AG08396 (cell line): ENCODE measurements around the gene TMEM191C.
"Not testable (repeated sequence)": the region's sequence is repeated elsewhere in the genome, so short reads cannot be mapped to it uniquely, and the experiment has no call there.

Experiments
- DNase-seq: peaks from one replicate; pipeline ENCODE4 v3.0.0; 2012; ENCODE audit warnings: low spot score, mixed read lengths

Gene TMEM191C

DNA sequence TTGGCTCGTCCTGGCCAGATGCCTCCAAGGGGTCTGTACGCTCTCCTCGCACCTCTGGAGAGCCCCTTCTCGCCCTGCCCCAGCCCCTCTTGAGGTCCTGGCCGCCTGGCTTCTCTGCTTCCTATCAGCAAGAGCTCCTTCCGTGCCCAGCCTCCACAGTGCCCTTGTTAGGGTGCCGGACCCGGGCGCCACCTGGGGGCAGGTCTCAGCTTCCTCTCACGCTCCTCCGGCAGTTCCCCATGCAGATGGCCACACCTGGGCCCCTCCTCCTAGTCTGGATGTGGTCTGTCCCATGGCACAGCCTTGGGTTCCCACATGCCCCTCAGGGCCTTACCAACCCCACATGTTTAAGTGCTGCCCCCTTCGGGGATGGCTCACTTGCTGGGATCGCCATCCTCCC, 6.5 kb downstream of the TMEM191C start:
- not testable (repeated sequence) for DNase-seq

GRCh38 chr22:21484039-21484438, 16.9 kb downstream of the TMEM191C start:
- not testable (repeated sequence) for DNase-seq

GRCh38 chr22:21487723-21488122, 20.5 kb downstream of the TMEM191C start:
- DNase-seq = not testable (repeated sequence)

- not testable (repeated sequence) for DNase-seq
Observed at GRCh38 chr22:21489149-21489680, 22.0 kb downstream of the TMEM191C start.

DNA sequence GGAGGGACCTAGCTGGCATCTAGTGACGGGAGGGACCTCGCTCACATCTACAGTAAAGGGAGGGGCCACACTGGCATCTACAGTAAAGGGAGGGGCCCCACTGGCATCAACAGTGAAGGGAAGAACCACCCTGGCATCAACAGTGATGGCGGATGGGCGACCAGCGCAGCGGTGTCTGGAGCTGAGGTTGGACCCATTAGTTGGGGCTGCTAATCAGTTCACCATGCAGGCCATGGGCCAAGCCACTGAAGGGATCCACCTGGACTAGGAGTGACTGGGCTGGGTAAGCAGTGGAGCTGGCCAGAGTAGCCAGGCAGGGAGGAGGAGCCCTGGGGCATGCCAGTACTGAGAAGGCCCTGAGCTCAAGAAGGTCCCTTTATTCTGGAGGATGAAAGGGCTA, 23.4 kb downstream of the TMEM191C start:
- not testable (repeated sequence) for DNase-seq

GRCh38 chr22:21492271-21492670, 25.1 kb downstream of the TMEM191C start:
- not testable (repeated sequence) for DNase-seq

DNA sequence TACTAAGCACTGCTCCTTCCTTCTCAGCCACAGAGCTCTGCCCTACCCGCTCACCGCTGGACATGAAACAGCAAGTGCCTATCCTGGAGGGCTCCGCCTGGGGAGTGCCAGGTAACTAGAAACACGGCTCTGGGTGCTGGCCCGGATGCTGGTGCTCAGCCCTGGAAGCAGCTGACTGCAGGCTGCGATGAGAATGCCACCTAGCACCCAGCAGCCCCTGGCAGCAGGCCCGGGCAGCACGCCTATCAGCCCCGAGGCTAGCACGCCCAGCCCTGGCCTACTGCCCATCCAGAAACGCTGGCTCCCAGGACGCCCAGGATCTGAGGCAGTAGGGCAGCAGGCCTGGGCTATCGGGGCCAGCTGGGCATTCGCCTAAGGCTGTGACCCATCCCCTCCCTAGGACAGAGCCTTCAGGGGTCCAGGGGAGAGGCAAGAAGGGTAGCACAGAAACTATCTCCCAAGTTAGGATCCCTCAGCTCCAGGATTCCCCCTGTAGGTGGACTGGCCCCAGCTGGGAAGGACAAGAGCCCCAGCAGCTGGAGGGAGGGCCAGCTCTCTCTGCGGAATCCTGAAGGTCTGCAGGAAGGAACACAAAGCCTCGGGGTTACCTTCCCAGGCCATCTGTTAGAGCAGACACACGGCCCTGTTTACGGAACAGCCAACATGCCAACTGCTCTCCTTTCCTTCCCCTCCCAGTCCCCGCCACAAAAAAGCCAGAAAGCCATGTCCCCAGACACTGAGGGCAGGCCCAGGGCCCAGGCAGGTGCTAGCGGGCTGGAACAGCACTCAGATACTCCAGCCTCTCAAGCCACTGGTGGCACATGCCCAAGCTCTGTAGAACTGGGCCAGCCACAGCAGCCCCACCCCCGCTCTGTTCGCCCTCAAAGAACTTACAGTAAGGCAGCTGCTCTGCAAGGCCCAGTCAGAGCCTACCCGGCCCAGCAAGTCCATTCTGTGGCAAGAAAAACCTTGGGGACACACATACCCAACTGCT, 26.9 kb downstream of the TMEM191C start:
- DNase-seq = not testable (repeated sequence)

DNA sequence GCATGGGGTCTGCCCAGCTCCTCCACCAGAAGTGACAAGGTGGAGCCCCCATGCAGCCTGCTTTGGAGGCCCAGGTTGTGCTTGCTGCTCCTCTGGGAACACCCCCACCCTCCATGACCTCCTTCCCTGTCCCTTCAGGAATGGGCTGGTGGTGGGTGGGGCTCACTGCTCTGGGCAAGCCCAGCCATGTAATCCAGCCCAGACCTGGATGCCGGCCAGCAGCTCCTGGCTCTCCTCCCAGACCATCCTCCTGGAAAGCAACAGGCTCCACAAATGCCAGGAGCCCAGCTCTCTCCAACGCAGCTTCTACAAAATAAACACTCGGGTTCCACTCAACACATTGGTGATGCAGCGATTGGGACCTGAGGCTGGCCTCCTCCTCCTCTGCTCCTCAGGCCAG, 30.8 kb downstream of the TMEM191C start:
- not testable (repeated sequence) for DNase-seq

- DNase-seq = not testable (repeated sequence)
Observed at GRCh38 chr22:21498489-21498888, 31.3 kb downstream of the TMEM191C start.

- DNase-seq = not testable (repeated sequence)
Observed at GRCh38 chr22:21499623-21500506, 32.7 kb downstream of the TMEM191C start.

GRCh38 chr22:21510397-21510796, 43.2 kb downstream of the TMEM191C start:
- DNase-seq = not testable (repeated sequence)

DNA sequence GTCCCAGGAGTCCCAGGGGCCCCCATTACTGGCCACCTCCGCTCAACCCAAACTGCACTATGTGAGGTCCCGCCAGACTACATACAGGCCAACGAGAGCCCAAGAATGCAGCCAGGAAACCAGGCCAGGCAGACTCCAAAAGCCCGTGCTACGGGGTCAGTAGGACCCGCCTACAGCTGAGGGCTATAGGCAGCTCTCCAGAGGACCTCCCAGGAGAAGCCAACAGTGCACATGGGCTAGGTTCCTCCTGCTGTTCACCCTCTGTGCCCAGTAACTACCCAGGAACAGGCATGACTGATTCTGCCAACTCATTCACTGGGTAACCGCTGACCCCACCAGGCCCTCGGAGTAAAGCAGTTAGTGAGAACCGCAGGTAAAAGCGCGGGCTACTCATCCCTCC, 44.8 kb downstream of the TMEM191C start:
- DNase-seq = not testable (repeated sequence)

- not testable (repeated sequence) for DNase-seq
Observed at GRCh38 chr22:21514117-21514516, 46.9 kb downstream of the TMEM191C start.

DNA sequence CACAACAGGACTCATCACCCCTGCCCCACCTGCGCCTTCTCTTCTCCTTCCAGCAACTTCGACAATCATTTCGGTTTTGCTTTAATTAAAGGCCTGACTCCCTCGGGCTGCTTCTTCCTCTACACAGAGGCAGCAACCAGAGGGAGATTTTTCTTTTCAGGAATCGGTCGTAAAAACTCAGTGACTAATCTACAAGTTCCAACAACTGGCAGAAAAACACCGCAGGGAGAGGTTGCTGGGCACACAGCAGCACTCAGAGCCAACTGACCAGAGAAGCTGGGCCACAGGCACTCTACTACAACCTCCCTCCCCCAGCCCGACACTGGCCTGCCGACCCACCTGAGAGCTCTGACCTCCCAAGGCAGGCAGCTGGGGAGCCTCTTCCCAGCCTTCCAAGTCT, 48.0 kb downstream of the TMEM191C start:
- DNase-seq = not testable (repeated sequence)

DNA sequence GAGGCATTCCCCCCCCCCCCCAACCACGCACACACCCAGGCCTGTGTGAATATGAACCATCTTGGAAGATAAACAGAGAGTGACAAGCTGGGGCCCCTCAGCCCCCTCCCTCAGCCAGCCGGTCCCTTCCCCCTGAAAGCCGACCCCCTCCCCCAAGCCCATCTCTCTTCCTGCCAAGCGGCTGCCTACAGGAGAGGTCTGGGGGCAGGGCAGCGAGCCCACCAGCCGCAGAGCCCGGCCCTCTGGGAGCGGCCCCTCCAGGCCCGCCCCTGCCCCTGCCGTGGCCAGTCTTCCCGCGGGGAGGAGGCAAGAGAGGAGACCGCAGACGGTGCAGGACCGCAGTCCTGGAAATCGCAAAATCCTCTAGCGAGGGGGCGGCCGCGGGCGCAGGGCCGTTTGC, 49.3 kb downstream of the TMEM191C start:
- DNase-seq = not testable (repeated sequence)

DNA sequence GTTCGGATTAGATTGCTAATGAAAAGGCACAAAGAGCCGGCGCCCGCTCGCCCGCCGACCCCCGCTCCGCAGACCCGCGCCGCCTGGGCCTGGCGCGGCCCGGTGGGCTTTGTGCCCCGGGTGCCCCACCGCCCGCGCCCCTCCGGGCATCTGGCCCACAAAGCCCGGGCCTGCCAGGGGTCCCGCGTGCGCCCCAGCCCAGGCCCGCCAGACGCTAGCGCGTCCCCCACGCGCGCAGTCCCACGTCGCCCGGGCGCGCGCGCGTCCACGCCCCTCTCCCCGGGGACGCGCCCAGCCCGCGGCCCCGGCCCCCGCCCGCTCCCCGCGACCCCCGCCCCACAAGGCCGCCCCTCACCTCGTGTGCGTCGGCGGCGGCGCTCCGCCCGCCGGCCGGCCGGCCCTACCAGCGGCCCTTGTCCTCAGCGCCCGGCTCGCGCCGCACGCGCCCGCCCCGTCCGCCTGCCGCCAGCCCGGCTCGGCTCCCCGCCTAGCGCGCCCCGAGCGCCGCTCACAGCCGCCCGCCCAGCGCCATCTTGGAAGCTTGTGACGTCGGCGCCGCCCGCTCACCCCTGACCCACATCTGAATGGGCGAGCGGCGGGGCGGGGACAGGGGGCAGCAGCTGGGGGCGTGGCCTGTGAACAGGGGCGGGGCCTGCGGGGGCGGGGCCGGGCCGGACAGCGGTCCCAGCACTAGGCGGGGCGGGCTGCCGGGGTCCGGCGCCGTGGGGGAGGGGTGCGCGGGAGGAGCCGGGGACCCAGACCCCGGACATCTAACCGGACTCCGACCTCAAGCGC, 50.0 kb downstream of the TMEM191C start:
- DNase-seq = not testable (repeated sequence)
